HCT116 (cell line): ENCODE data around the gene PKN2. TPM values are rescaled to one million over a fixed set of nuclear protein-coding genes. Genes with fewer than 3 reads are reported as not detected.

Experiments used
- ATAC-seq: fragments of 200-7000 bp; cut with Tn5 transposase; 2 replicates; pipeline ENCODE4 v1.9.1; 2020; ENCODE audit warnings: mild to moderate bottlenecking, moderate library complexity
- BruUV-seq: library from RNA; stranded (reverse); fragments of 400-500 nt; replicated peaks from 2 replicates; lab custom pipeline; 2021; lab: Mats Ljungman, UMichigan
- CTCF ChIA-PET: fragments of 300-600 bp; sonication (Branson Sonifier 250); formaldehyde crosslinking; loops from one replicate; lab custom pipeline; 2021; ENCODE audit warnings: antibody characterized with exemption; lab: Charles Lee
- POLR2A ChIA-PET: fragments of 300-600, 350-600 bp; sonication (Branson Sonifier 250); formaldehyde crosslinking; loops from one replicate; lab custom pipeline; 2021; ENCODE audit warnings: antibody characterized with exemption; lab: Charles Lee
- RAD21 ChIA-PET, 2 experiments: fragments of 300-600 bp; sonication (Branson Sonifier 250); formaldehyde crosslinking; loops; one replicate each; lab custom pipeline; 2023; ENCODE audit warnings: low total read pairs in 2 of 2; ENCODE audit not compliant: uncharacterized antibody in 2 of 2, unreplicated experiment in 2 of 2, low non-redundant PET in 1 of 2; lab: Charles Lee
- DNase-seq: peaks from one replicate; pipeline ENCODE4 v3.0.0-alpha.2; 2010; ENCODE audit warnings: low read depth, low spot score
- H2AFZ ChIP-seq: fragments of 200-600 bp; shearing (Covaris generic), sonication (generic); 2 replicates; pipeline ENCODE4 v1.6.1; 2017; ENCODE audit warnings: low read depth, mixed run types, mixed read lengths, antibody characterized with exemption, low read length; ENCODE audit not compliant: poor library complexity, severe bottlenecking
- H3K27ac ChIP-seq: 2 replicates; pipeline ENCODE4 v1.5.1; 2012; ENCODE audit warnings: low read depth, low read length
- H3K27me3 ChIP-seq: fragments of 200-600 bp; sonication (generic); 2 replicates; pipeline ENCODE4 v1.6.1; 2016; ENCODE audit warnings: mixed run types, low read length, mixed read lengths; ENCODE audit not compliant: insufficient read depth
- H3K36me3 ChIP-seq, 2 experiments: fragments of 200-500 bp in 1 of 2; fragments of 200-600 bp in 1 of 2; sonication (Bioruptor generic) in 1 of 2; sonication (generic) in 1 of 2; 2 replicates each; pipeline versions ENCODE4 v1.5.1 to v1.6.1; 2014 to 2016; ENCODE audit warnings: low read length in 2 of 2, inconsistent platforms in 1 of 2, mixed read lengths in 1 of 2, mixed run types in 1 of 2; ENCODE audit not compliant: insufficient read depth in 2 of 2, control insufficient read depth in 1 of 2
- H3K4me1 ChIP-seq, 2 experiments: fragments of 200-600 bp in 1 of 2; sonication (generic) in 1 of 2; 2 replicates each; pipeline versions ENCODE4 v1.5.1 to v1.6.1; 2012 to 2017; ENCODE audit warnings: low read length in 2 of 2, inconsistent platforms in 1 of 2, mild to moderate bottlenecking in 1 of 2, mixed read lengths in 1 of 2, mixed run types in 1 of 2, moderate library complexity in 1 of 2; ENCODE audit not compliant: insufficient read depth in 2 of 2, control insufficient read depth in 1 of 2
- H3K4me2 ChIP-seq: fragments of 200-600 bp; sonication (generic); 2 replicates; pipeline ENCODE4 v1.6.1; 2017; ENCODE audit warnings: mixed run types, low read length, mixed read lengths
- H3K4me3 ChIP-seq, 2 experiments: fragments of 200-600 bp in 1 of 2; sonication (generic) in 1 of 2; replicated peaks in 1 of 2; 2 replicates each; pipeline ENCODE4 v1.5.1; 2011 to 2016; ENCODE audit warnings: low read length in 2 of 2, control low read depth in 1 of 2, low read depth in 1 of 2, mild to moderate bottlenecking in 1 of 2, mixed read lengths in 1 of 2, mixed run types in 1 of 2
- H3K79me2 ChIP-seq: fragments of 200-600 bp; sonication (generic); 2 replicates; pipeline ENCODE4 v1.6.1; 2017; ENCODE audit warnings: mild to moderate bottlenecking, mixed run types, low read length, moderate library complexity, mixed read lengths; ENCODE audit not compliant: insufficient read depth
- H3K9ac ChIP-seq: fragments of 200-600 bp; sonication (generic); 2 replicates; pipeline ENCODE4 v1.6.1; 2016; ENCODE audit warnings: low read length, mixed read lengths
- H3K9me2 ChIP-seq: fragments of 200-600 bp; sonication (generic), shearing (Covaris generic); 2 replicates; pipeline ENCODE4 v1.6.1; 2017; ENCODE audit warnings: mixed run types, mild to moderate bottlenecking, moderate library complexity; ENCODE audit not compliant: insufficient read depth
- H3K9me3 ChIP-seq, 2 experiments: fragments of 200-500 bp in 1 of 2; fragments of 200-600 bp in 1 of 2; sonication (Bioruptor generic) in 1 of 2; sonication (generic) in 1 of 2; 2 replicates each; pipeline ENCODE4 v1.6.1; 2014 to 2017; ENCODE audit warnings: low read length in 2 of 2, mixed read lengths in 2 of 2, inconsistent platforms in 1 of 2, low read depth in 1 of 2, mild to moderate bottlenecking in 1 of 2, mixed run types in 1 of 2, moderate library complexity in 1 of 2; ENCODE audit not compliant: control insufficient read depth in 1 of 2, insufficient read depth in 1 of 2
- H4K20me1 ChIP-seq: fragments of 200-600 bp; sonication (generic), shearing (Covaris generic); 2 replicates; pipeline ENCODE4 v1.6.1; 2017; ENCODE audit warnings: mixed run types, mild to moderate bottlenecking, moderate library complexity; ENCODE audit not compliant: insufficient read depth
- CBX3 ChIP-seq: IDR thresholded peaks from 2 replicates; pipeline ENCODE4 v1.6.1; 2012; ENCODE audit warnings: low read depth
- CEBPB ChIP-seq: IDR thresholded peaks from 2 replicates; pipeline ENCODE4 v1.6.1; 2012; ENCODE audit warnings: low read depth
- EZH2 ChIP-seq: fragments of 200-600 bp; sonication (generic); IDR thresholded peaks from 2 replicates; pipeline ENCODE4 v1.6.1; 2017; ENCODE audit warnings: antibody characterized with exemption, mixed run types
- FOSL1 ChIP-seq: IDR thresholded peaks from 2 replicates; pipeline ENCODE4 v1.6.1; 2012; ENCODE audit warnings: low read depth
- POLR2A ChIP-seq: IDR thresholded peaks from 2 replicates; pipeline ENCODE4 v1.7.0; 2011; ENCODE audit warnings: borderline replicate concordance; ENCODE audit not compliant: insufficient read depth, insufficient read length; ENCODE audit errors: extremely low read depth
- RAD21 ChIP-seq: IDR thresholded peaks from 2 replicates; pipeline ENCODE4 v1.6.1; 2012; ENCODE audit warnings: low read depth, mild to moderate bottlenecking
- SIN3A ChIP-seq: IDR thresholded peaks from 2 replicates; pipeline ENCODE4 v1.6.1; 2012; ENCODE audit warnings: low read depth
- SP1 ChIP-seq: IDR thresholded peaks from 2 replicates; pipeline ENCODE4 v1.6.1; 2012; ENCODE audit warnings: low read depth
- SRF ChIP-seq: IDR thresholded peaks from 2 replicates; pipeline ENCODE4 v1.6.1; 2012; ENCODE audit warnings: low read depth
- YY1 ChIP-seq: IDR thresholded peaks from 2 replicates; pipeline ENCODE4 v1.6.1; 2011; ENCODE audit warnings: low read length, low read depth, moderate library complexity, mild to moderate bottlenecking; ENCODE audit not compliant: insufficient replicate concordance; ENCODE audit errors: extremely low read depth
- ZFX ChIP-seq: fragments of 450-650 bp; IDR thresholded peaks from 2 replicates; pipeline ENCODE4 v1.6.1; 2017
- intact Hi-C: fragments of 100-400 bp; cut with micrococcal nuclease; formaldehyde crosslinking; loops from 2 replicates; pipeline ENCODE4 v1.10.0; 2022
- total RNA-seq: library from RNA; stranded (reverse); gene quantifications from one replicate; pipeline ENCODE4 v1.2.1, GENCODE V29; 2021; ENCODE audit not compliant: unreplicated experiment
- TF ChIP-seq, protein P1 (sequence below): IDR thresholded peaks from 2 replicates; pipeline ENCODE4 v1.6.1; 2012; ENCODE audit warnings: low read depth

PKN2 gene
- total RNA-seq, 1 experiment from 2014 or later, result 44.3 TPM

DNA sequence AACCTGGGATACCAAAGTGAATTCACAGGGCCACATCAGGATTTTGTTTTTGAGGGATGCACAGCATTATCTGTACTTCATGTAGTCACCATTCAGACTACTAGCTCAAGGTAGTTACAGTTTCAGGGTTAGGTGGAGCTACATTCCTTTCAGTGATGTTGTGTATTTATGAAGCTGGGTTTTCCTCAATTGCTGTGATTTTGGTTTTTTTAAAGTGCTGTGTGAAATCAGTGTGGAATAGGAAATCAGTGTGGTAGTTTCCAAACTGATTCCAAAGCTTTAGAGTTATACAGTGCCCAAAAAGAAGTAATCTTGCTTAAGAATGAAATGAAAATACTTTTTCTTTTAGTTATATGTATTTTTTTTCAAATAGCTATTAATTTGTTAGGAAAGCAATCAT is 95.8 kb downstream of the PKN2 start:
- no peak for TF ChIP-seq ZFX
- no peak for TF ChIP-seq EZH2
- TF ChIP-seq POLR2A, result no peak
- no peak for TF ChIP-seq SP1
- TF ChIP-seq YY1, result no peak
- TF ChIP-seq FOSL1, result no peak
- TF ChIP-seq CBX3, result no peak
- TF ChIP-seq SRF, result no peak
- no peak for TF ChIP-seq RAD21
- TF ChIP-seq SIN3A, result no peak
- TF ChIP-seq, protein P1, sequence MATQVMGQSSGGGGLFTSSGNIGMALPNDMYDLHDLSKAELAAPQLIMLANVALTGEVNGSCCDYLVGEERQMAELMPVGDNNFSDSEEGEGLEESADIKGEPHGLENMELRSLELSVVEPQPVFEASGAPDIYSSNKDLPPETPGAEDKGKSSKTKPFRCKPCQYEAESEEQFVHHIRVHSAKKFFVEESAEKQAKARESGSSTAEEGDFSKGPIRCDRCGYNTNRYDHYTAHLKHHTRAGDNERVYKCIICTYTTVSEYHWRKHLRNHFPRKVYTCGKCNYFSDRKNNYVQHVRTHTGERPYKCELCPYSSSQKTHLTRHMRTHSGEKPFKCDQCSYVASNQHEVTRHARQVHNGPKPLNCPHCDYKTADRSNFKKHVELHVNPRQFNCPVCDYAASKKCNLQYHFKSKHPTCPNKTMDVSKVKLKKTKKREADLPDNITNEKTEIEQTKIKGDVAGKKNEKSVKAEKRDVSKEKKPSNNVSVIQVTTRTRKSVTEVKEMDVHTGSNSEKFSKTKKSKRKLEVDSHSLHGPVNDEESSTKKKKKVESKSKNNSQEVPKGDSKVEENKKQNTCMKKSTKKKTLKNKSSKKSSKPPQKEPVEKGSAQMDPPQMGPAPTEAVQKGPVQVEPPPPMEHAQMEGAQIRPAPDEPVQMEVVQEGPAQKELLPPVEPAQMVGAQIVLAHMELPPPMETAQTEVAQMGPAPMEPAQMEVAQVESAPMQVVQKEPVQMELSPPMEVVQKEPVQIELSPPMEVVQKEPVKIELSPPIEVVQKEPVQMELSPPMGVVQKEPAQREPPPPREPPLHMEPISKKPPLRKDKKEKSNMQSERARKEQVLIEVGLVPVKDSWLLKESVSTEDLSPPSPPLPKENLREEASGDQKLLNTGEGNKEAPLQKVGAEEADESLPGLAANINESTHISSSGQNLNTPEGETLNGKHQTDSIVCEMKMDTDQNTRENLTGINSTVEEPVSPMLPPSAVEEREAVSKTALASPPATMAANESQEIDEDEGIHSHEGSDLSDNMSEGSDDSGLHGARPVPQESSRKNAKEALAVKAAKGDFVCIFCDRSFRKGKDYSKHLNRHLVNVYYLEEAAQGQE, result no peak
- TF ChIP-seq CEBPB, result no peak
- peaks cover 5 to 8% of the 10 kb centered on the region in 2 experiments for H3K4me1 ChIP-seq
- DNase-seq (no peak), ATAC-seq (no peak)
- H3K4me3 ChIP-seq, result no peak overlapping the region
- H3K27ac ChIP-seq, result no peak overlapping the region
- ChIA-PET RAD21 (no interaction called here), POLR2A (no interaction called here), CTCF (no interaction called here)
- H3K9me3 ChIP-seq, result no peaks in the 10 kb centered on the region
- no peaks in the 10 kb centered on the region for H3K9me2 ChIP-seq
- H4K20me1 ChIP-seq, result no peaks in the 10 kb centered on the region
- intact Hi-C loops, result no loop called here
- H2AFZ ChIP-seq, result no peak overlapping the region
- no peaks in the 10 kb centered on the region for H3K27me3 ChIP-seq
- BruUV-seq, result no TSS peak
- no peak overlapping the region for H3K9ac ChIP-seq
- peaks cover 0 to 2% of the 10 kb centered on the region in 2 experiments; a peak in 1 of 4 replicates for H3K36me3 ChIP-seq
- peaks cover 8% of the 10 kb centered on the region; the same call in 1 of the 2 replicates for H3K79me2 ChIP-seq
- no peak overlapping the region for H3K4me2 ChIP-seq
